Mesothelial cell of epicardium (in vitro differentiated cells): ENCODE results near the gene GALNT10. TPM values are rescaled to one million over a fixed set of nuclear protein-coding genes. Genes with fewer than 3 reads are reported as not detected.

Experiments
- DNase-seq, 2 experiments: peaks; one replicate each; pipeline ENCODE4 v3.0.0; 2021; ENCODE audit warnings: low spot score in 2 of 2; ENCODE audit not compliant: unreplicated experiment in 2 of 2
- H3K27ac Mint-ChIP-seq: 2 replicates; pipeline ENCODE4 v1.8.0; 2021; ENCODE audit warnings: mixed read lengths
- H3K27me3 Mint-ChIP-seq: 2 replicates; pipeline ENCODE4 v1.8.0; 2021; ENCODE audit warnings: low read depth, mixed read lengths
- H3K36me3 Mint-ChIP-seq: 2 replicates; pipeline ENCODE4 v1.8.0; 2021; ENCODE audit warnings: mixed read lengths
- H3K4me1 Mint-ChIP-seq: 2 replicates; pipeline ENCODE4 v1.8.0; 2021; ENCODE audit warnings: mixed read lengths
- H3K4me3 Mint-ChIP-seq: 2 replicates; pipeline ENCODE4 v1.8.0; 2021; ENCODE audit warnings: mild to moderate bottlenecking, moderate library complexity, mixed read lengths
- H3K9me3 Mint-ChIP-seq: 2 replicates; pipeline ENCODE4 v1.8.0; 2021; ENCODE audit warnings: mixed read lengths
- CTCF ChIP-seq: fragments of 200-600 bp; sonication (generic); IDR thresholded peaks from one replicate; pipeline ENCODE4 v1.5.0; 2021; ENCODE audit warnings: antibody characterized with exemption; ENCODE audit not compliant: unreplicated experiment
- total RNA-seq: library from RNA; stranded (reverse); gene quantifications from 3 replicates; pipeline ENCODE4 v1.2.1, GENCODE V29; 2021

The GALNT10 gene
- total RNA-seq, 1 donor from 2014 or later: 13.9 TPM

- peaks cover 59% of the 10 kb centered on the region for H3K27me3 Mint-ChIP-seq
- H3K36me3 Mint-ChIP-seq: no peaks in the 10 kb centered on the region
- DNase-seq: no peak
- H3K9me3 Mint-ChIP-seq: no peaks in the 10 kb centered on the region
- no peak for TF ChIP-seq CTCF
- H3K4me3 Mint-ChIP-seq: no peak overlapping the region
- H3K4me1 Mint-ChIP-seq: peaks cover 50% of the 10 kb centered on the region
- no peak overlapping the region for H3K27ac Mint-ChIP-seq
These were observed 3.2 kb downstream of the GALNT10 start for GRCh38 chr5:154193701-154194121.

GRCh38 chr5:154194345-154195329 is 4.1 kb downstream of the GALNT10 start:
- Mint-ChIP-seq H3K4me1 (peaks cover 44% of the 10 kb centered on the region), H3K27me3 (peaks cover 55% of the 10 kb centered on the region), H3K36me3 (no peaks in the 10 kb centered on the region), H3K27ac (no peak overlapping the region), H3K9me3 (no peaks in the 10 kb centered on the region), H3K4me3 (no peak overlapping the region)
- TF ChIP-seq CTCF: no peak
- no peak for DNase-seq

GRCh38 chr5:154196281-154196680 is 5.7 kb downstream of the GALNT10 start:
- Mint-ChIP-seq H3K9me3 (no peaks in the 10 kb centered on the region), H3K27ac (no peak overlapping the region), H3K36me3 (no peaks in the 10 kb centered on the region), H3K4me1 (peaks cover 40% of the 10 kb centered on the region), H3K4me3 (no peak overlapping the region), H3K27me3 (peaks cover 50% of the 10 kb centered on the region)
- TF ChIP-seq CTCF: no peak
- no peak for DNase-seq

GRCh38 chr5:154196955-154197652 is 6.6 kb downstream of the GALNT10 start:
- no peak for TF ChIP-seq CTCF
- no peak for DNase-seq
- Mint-ChIP-seq H3K4me3 (no peak overlapping the region), H3K4me1 (peaks cover 32% of the 10 kb centered on the region), H3K27ac (no peak overlapping the region), H3K36me3 (no peaks in the 10 kb centered on the region), H3K27me3 (peaks cover 42% of the 10 kb centered on the region), H3K9me3 (no peaks in the 10 kb centered on the region)

GRCh38 chr5:154197801-154198491 is 7.4 kb downstream of the GALNT10 start:
- peaks cover 29% of the 10 kb centered on the region for H3K4me1 Mint-ChIP-seq
- H3K27me3 Mint-ChIP-seq: peaks cover 34% of the 10 kb centered on the region
- no peak overlapping the region for H3K4me3 Mint-ChIP-seq
- no peaks in the 10 kb centered on the region for H3K36me3 Mint-ChIP-seq
- H3K27ac Mint-ChIP-seq: no peak overlapping the region
- no peaks in the 10 kb centered on the region for H3K9me3 Mint-ChIP-seq
- no peak for DNase-seq
- TF ChIP-seq CTCF: no peak
